Glutamatergic neuron (in vitro differentiated cells): Measurements from ENCODE around the gene SPINK8. TPM values are rescaled to one million over a fixed set of nuclear protein-coding genes. Genes with fewer than 3 reads are reported as not detected.

Experiments
- DNase-seq: peaks from one replicate; pipeline ENCODE4 v3.0.0; 2022
- H3K27ac Mint-ChIP-seq: one replicate; pipeline ENCODE4 v1.8.0; 2020; ENCODE audit warnings: mild to moderate bottlenecking, mixed read lengths, inconsistent platforms; ENCODE audit not compliant: unreplicated experiment
- H3K27me3 Mint-ChIP-seq: one replicate; pipeline ENCODE4 v1.8.0; 2020; ENCODE audit warnings: mild to moderate bottlenecking, moderate library complexity, mixed read lengths, inconsistent platforms; ENCODE audit not compliant: unreplicated experiment
- H3K36me3 Mint-ChIP-seq: one replicate; pipeline ENCODE4 v1.8.0; 2020; ENCODE audit warnings: mild to moderate bottlenecking, mixed read lengths, inconsistent platforms; ENCODE audit not compliant: unreplicated experiment
- H3K4me1 Mint-ChIP-seq: one replicate; pipeline ENCODE4 v1.8.0; 2020; ENCODE audit warnings: mild to moderate bottlenecking, low read depth, mixed read lengths, inconsistent platforms; ENCODE audit not compliant: unreplicated experiment
- H3K4me3 Mint-ChIP-seq: one replicate; pipeline ENCODE4 v1.8.0; 2020; ENCODE audit warnings: mild to moderate bottlenecking, mixed read lengths, inconsistent platforms; ENCODE audit not compliant: unreplicated experiment
- H3K9me3 Mint-ChIP-seq: one replicate; pipeline ENCODE4 v1.8.0; 2020; ENCODE audit warnings: mild to moderate bottlenecking, moderate library complexity, mixed read lengths, inconsistent platforms; ENCODE audit not compliant: unreplicated experiment
- total RNA-seq: library from RNA; stranded (reverse); fragmentation: NEBNext Ultra II Directional; extraction: Animal tissue kit (Norgen Biotek cat#: 25700); gene quantifications from one replicate; pipeline ENCODE4 v1.2.1, GENCODE V29; 2021; ENCODE audit not compliant: unreplicated experiment
- TF ChIP-seq, protein P1 (sequence below): fragments of 200-600 bp; sonication (generic); IDR thresholded peaks from one replicate; pipeline ENCODE4 v1.5.0; 2021; ENCODE audit not compliant: partially characterized antibody, unreplicated experiment

The SPINK8 gene
- total RNA-seq, 1 donor from 2014 or later, result not detected

DNA sequence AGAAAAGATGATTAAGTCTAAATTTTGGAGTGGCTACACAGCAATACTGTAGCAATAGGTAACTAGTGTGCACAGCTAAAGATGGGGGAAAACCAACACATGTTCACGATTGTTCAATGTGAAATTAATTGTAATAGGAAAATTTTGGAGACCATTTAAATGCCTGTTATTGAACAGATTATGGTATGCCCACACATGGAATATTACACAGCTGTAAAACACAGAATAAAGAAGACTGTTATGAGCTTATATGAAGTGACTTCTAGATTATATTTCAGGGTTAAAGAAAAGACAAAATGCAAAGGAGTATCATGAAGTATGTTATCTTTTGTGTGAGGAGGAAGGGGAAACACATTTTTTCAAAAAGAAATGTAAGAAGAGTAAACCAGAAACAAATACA lies 43.8 kb downstream of the SPINK8 start:
- H3K4me3 Mint-ChIP-seq, result no peak overlapping the region
- TF ChIP-seq, protein P1, sequence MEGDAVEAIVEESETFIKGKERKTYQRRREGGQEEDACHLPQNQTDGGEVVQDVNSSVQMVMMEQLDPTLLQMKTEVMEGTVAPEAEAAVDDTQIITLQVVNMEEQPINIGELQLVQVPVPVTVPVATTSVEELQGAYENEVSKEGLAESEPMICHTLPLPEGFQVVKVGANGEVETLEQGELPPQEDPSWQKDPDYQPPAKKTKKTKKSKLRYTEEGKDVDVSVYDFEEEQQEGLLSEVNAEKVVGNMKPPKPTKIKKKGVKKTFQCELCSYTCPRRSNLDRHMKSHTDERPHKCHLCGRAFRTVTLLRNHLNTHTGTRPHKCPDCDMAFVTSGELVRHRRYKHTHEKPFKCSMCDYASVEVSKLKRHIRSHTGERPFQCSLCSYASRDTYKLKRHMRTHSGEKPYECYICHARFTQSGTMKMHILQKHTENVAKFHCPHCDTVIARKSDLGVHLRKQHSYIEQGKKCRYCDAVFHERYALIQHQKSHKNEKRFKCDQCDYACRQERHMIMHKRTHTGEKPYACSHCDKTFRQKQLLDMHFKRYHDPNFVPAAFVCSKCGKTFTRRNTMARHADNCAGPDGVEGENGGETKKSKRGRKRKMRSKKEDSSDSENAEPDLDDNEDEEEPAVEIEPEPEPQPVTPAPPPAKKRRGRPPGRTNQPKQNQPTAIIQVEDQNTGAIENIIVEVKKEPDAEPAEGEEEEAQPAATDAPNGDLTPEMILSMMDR, result no peak
- DNase-seq, result no peak
- H3K9me3 Mint-ChIP-seq, result peaks cover 6% of the 10 kb centered on the region
- no peaks in the 10 kb centered on the region for H3K27me3 Mint-ChIP-seq
- H3K36me3 Mint-ChIP-seq, result peaks cover 19% of the 10 kb centered on the region
- H3K4me1 Mint-ChIP-seq, result no peaks in the 10 kb centered on the region
- H3K27ac Mint-ChIP-seq, result no peak overlapping the region

DNA sequence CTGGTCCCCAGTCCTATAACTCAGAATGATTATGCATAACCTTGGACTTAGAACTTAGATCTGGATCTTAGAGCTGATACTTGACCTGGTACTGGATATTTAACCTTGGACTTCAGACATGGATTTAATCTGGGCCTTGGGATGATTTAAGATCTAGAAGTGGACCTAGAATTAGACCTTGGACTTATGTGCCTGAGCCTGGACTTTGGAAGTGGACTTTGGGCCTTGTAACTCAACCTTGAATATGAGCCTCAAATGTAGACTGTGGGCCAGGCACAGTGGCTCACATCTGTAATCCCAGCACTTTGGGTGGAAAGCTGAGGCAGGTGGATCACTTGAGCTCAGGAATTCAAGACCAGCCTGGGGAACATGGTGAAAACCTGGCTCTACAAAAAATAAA lies 46.4 kb downstream of the SPINK8 start:
- Mint-ChIP-seq H3K27me3 (no peaks in the 10 kb centered on the region), H3K36me3 (peaks cover 19% of the 10 kb centered on the region), H3K4me1 (no peaks in the 10 kb centered on the region), H3K27ac (no peak overlapping the region), H3K9me3 (peaks cover 6% of the 10 kb centered on the region), H3K4me3 (no peak overlapping the region)
- DNase-seq, result no peak
- TF ChIP-seq, protein P1, result no peak

DNA sequence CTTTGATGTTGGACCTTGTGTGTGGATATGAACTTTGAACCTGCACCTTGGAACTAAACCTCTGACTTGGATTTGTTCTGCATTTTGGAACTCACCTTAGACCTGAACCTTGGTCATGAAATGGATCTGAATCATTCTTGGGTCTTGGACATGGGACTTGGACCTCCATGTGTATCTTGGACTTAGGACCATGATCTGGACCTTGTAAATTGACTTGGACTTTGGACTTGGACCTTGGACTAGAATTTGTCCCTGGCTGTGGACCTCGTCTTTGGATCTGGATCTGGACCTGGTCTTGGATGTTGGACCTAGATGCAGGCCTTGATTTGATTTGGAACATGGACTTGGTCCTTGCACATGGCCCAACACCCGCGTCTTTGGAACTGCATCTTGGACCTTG lies 47.2 kb downstream of the SPINK8 start:
- no peak for DNase-seq
- H3K4me3 Mint-ChIP-seq, result no peak overlapping the region
- peaks cover 6% of the 10 kb centered on the region for H3K9me3 Mint-ChIP-seq
- TF ChIP-seq, protein P1, result no peak
- peaks cover 19% of the 10 kb centered on the region for H3K36me3 Mint-ChIP-seq
- H3K27me3 Mint-ChIP-seq, result no peaks in the 10 kb centered on the region
- no peaks in the 10 kb centered on the region for H3K4me1 Mint-ChIP-seq
- H3K27ac Mint-ChIP-seq, result no peak overlapping the region

DNA sequence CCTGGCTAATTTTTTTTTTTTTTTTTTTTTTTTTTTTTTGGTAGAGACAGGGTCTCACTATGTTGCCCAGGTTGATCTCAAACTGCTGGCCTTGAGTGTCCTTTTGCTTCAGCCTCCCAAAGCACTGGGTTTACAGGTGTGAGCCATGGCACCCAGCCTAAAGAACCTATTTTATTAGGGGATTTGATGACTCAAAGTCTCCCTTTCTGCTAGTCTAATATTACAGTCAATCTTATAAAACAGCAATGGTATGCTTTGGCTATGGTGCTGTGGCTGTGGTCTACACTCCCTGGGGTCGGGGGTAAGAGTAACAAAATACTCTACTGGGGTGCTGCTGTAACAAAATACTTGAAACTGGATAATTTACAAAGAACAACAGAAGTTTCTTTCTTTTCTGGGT lies 47.8 kb downstream of the SPINK8 start:
- Mint-ChIP-seq H3K27ac (no peak overlapping the region), H3K9me3 (peaks cover 6% of the 10 kb centered on the region), H3K27me3 (no peaks in the 10 kb centered on the region), H3K36me3 (peaks cover 17% of the 10 kb centered on the region), H3K4me1 (no peaks in the 10 kb centered on the region), H3K4me3 (no peak overlapping the region)
- TF ChIP-seq, protein P1, result no peak
- no peak for DNase-seq

DNA sequence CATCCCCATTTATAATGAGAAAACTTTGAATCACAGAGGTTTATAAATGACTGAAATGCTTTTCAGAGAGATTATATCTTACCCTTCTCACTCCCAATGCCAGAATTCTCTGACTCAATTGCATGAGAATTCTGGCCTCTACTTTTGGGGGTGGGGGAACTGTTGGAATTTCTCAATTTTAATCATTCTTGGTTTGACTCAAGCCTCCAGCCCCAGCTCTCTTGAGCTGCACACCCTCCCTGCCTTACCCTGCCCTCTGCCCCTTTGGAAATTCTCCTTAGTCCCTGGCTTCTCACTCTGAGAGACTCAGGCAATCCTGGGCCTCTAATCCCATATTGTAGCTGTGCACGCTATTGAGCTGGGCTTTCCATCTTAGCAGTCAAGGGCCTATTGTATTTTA lies 48.3 kb downstream of the SPINK8 start:
- H3K27me3 Mint-ChIP-seq, result no peaks in the 10 kb centered on the region
- TF ChIP-seq, protein P1, result no peak

More for the DNA sequence above, 48.3 kb downstream of the SPINK8 start:
- no peaks in the 10 kb centered on the region for H3K4me1 Mint-ChIP-seq
- DNase-seq, result no peak
- H3K9me3 Mint-ChIP-seq, result peaks cover 6% of the 10 kb centered on the region
- H3K36me3 Mint-ChIP-seq, result peaks cover 14% of the 10 kb centered on the region
- H3K4me3 Mint-ChIP-seq, result no peak overlapping the region
- no peak overlapping the region for H3K27ac Mint-ChIP-seq
